ENCODE measurements around the gene LTBP2. TPM values are rescaled to one million over a fixed set of nuclear protein-coding genes. Genes with fewer than 3 reads are reported as not detected.
A peak's percentile ranks its signal among the peaks of the same experiment; 100 is the strongest.

LTBP2 gene
- total RNA-seq, 1 donor from 2014 or later: 12.0 TPM

- Histone ChIP-seq H3K9me3 (ENCODE audit: control insufficient read depth in 3 of 3, low read length in 3 of 3) (no peaks in the 10 kb centered on the region), H3K36me3 (ENCODE audit: control insufficient read depth in 3 of 3, insufficient read depth in 3 of 3, low read length in 3 of 3) (peaks cover 14 to 31% (median 25%) of the 10 kb centered on the region in 3 donors), H3K4me1 (ENCODE audit: control insufficient read depth in 3 of 3, insufficient read depth in 3 of 3, low read length in 3 of 3) (peaks cover 0 to 9% (median 0%) of the 10 kb centered on the region in 3 donors), H3K4me3 (ENCODE audit: low read length in 3 of 3) (no peak overlapping the region), H3K27me3 (ENCODE audit: control insufficient read depth in 3 of 3, insufficient read depth in 3 of 3, low read length in 3 of 3) (no peaks in the 10 kb centered on the region), H3K27ac (ENCODE audit: low read depth, low read length) (no peak overlapping the region), H3K9ac (ENCODE audit: low read depth in 1 of 3, low read length in 3 of 3) (peak overlapping the region in 1 of 3 donors; percentile 2)
These were observed 125.9 kb downstream of the LTBP2 start for GRCh38 chr14:74486164-74486563.

GRCh38 chr14:74483321-74483720 is 128.7 kb downstream of the LTBP2 start:
- Histone ChIP-seq H3K9ac (ENCODE audit: low read depth in 1 of 3, low read length in 3 of 3) (no peak overlapping the region), H3K4me3 (ENCODE audit: low read length in 3 of 3) (no peak overlapping the region), H3K27me3 (ENCODE audit: control insufficient read depth in 3 of 3, insufficient read depth in 3 of 3, low read length in 3 of 3) (no peaks in the 10 kb centered on the region), H3K27ac (ENCODE audit: low read depth, low read length) (no peak overlapping the region), H3K9me3 (ENCODE audit: control insufficient read depth in 3 of 3, low read length in 3 of 3) (no peaks in the 10 kb centered on the region), H3K4me1 (ENCODE audit: control insufficient read depth in 3 of 3, insufficient read depth in 3 of 3, low read length in 3 of 3) (peaks cover 0 to 4% (median 0%) of the 10 kb centered on the region in 3 donors), H3K36me3 (ENCODE audit: control insufficient read depth in 3 of 3, insufficient read depth in 3 of 3, low read length in 3 of 3) (peaks cover 20 to 53% (median 48%) of the 10 kb centered on the region in 3 donors)

- no peak overlapping the region for H3K4me3 ChIP-seq (ENCODE audit: low read length in 3 of 3)
- peaks cover 0 to 4% (median 0%) of the 10 kb centered on the region in 3 donors for H3K4me1 ChIP-seq (ENCODE audit: control insufficient read depth in 3 of 3, insufficient read depth in 3 of 3, low read length in 3 of 3)
- H3K9me3 ChIP-seq (ENCODE audit: control insufficient read depth in 3 of 3, low read length in 3 of 3): no peaks in the 10 kb centered on the region
- no peak overlapping the region for H3K9ac ChIP-seq (ENCODE audit: low read depth in 1 of 3, low read length in 3 of 3)
- H3K27me3 ChIP-seq (ENCODE audit: control insufficient read depth in 3 of 3, insufficient read depth in 3 of 3, low read length in 3 of 3): no peaks in the 10 kb centered on the region
- peaks cover 20 to 53% (median 48%) of the 10 kb centered on the region in 3 donors for H3K36me3 ChIP-seq (ENCODE audit: control insufficient read depth in 3 of 3, insufficient read depth in 3 of 3, low read length in 3 of 3)
- no peak overlapping the region for H3K27ac ChIP-seq (ENCODE audit: low read depth, low read length)
These were observed 129.5 kb downstream of the LTBP2 start for GRCh38 chr14:74482571-74482970.

GRCh38 chr14:74480046-74480445 is 132.0 kb downstream of the LTBP2 start:
- Histone ChIP-seq H3K27ac (ENCODE audit: low read depth, low read length) (no peak overlapping the region), H3K9me3 (ENCODE audit: control insufficient read depth in 3 of 3, low read length in 3 of 3) (no peaks in the 10 kb centered on the region), H3K27me3 (ENCODE audit: control insufficient read depth in 3 of 3, insufficient read depth in 3 of 3, low read length in 3 of 3) (no peaks in the 10 kb centered on the region), H3K9ac (ENCODE audit: low read depth in 1 of 3, low read length in 3 of 3) (no peak overlapping the region), H3K36me3 (ENCODE audit: control insufficient read depth in 3 of 3, insufficient read depth in 3 of 3, low read length in 3 of 3) (peaks cover 17 to 45% (median 43%) of the 10 kb centered on the region in 3 donors), H3K4me3 (ENCODE audit: low read length in 3 of 3) (no peak overlapping the region), H3K4me1 (ENCODE audit: control insufficient read depth in 3 of 3, insufficient read depth in 3 of 3, low read length in 3 of 3) (peaks cover 13 to 17% (median 16%) of the 10 kb centered on the region in 3 donors)

- Histone ChIP-seq H3K4me1 (ENCODE audit: control insufficient read depth in 3 of 3, insufficient read depth in 3 of 3, low read length in 3 of 3) (peaks cover 21 to 25% (median 21%) of the 10 kb centered on the region in 3 donors), H3K9me3 (ENCODE audit: control insufficient read depth in 3 of 3, low read length in 3 of 3) (no peaks in the 10 kb centered on the region), H3K36me3 (ENCODE audit: control insufficient read depth in 3 of 3, insufficient read depth in 3 of 3, low read length in 3 of 3) (peaks cover 15 to 41% (median 41%) of the 10 kb centered on the region in 3 donors), H3K4me3 (ENCODE audit: low read length in 3 of 3) (no peak overlapping the region), H3K9ac (ENCODE audit: low read depth in 1 of 3, low read length in 3 of 3) (no peak overlapping the region), H3K27me3 (ENCODE audit: control insufficient read depth in 3 of 3, insufficient read depth in 3 of 3, low read length in 3 of 3) (no peaks in the 10 kb centered on the region), H3K27ac (ENCODE audit: low read depth, low read length) (no peak overlapping the region)
These were observed 132.9 kb downstream of the LTBP2 start for GRCh38 chr14:74478996-74479635.

- Histone ChIP-seq H3K27me3 (ENCODE audit: control insufficient read depth in 3 of 3, insufficient read depth in 3 of 3, low read length in 3 of 3) (no peaks in the 10 kb centered on the region), H3K4me1 (ENCODE audit: control insufficient read depth in 3 of 3, insufficient read depth in 3 of 3, low read length in 3 of 3) (peaks cover 24 to 28% (median 26%) of the 10 kb centered on the region in 3 donors), H3K4me3 (ENCODE audit: low read length in 3 of 3) (no peak overlapping the region), H3K9me3 (ENCODE audit: control insufficient read depth in 3 of 3, low read length in 3 of 3) (no peaks in the 10 kb centered on the region), H3K9ac (ENCODE audit: low read depth in 1 of 3, low read length in 3 of 3) (peak overlapping the region in 2 of 3 donors; percentile 5 to 47), H3K36me3 (ENCODE audit: control insufficient read depth in 3 of 3, insufficient read depth in 3 of 3, low read length in 3 of 3) (peaks cover 8 to 26% (median 25%) of the 10 kb centered on the region in 3 donors), H3K27ac (ENCODE audit: low read depth, low read length) (no peak overlapping the region)
These were observed 135.4 kb downstream of the LTBP2 start for GRCh38 chr14:74476607-74477006.

GRCh38 chr14:74476107-74476506 is 135.9 kb downstream of the LTBP2 start:
- H3K9ac ChIP-seq (ENCODE audit: low read depth in 1 of 3, low read length in 3 of 3): peak overlapping the region in 2 of 3 donors; percentile 5 to 47
- no peaks in the 10 kb centered on the region for H3K9me3 ChIP-seq (ENCODE audit: control insufficient read depth in 3 of 3, low read length in 3 of 3)
- H3K27ac ChIP-seq (ENCODE audit: low read depth, low read length): no peak overlapping the region
- H3K27me3 ChIP-seq (ENCODE audit: control insufficient read depth in 3 of 3, insufficient read depth in 3 of 3, low read length in 3 of 3): no peaks in the 10 kb centered on the region
- no peak overlapping the region for H3K4me3 ChIP-seq (ENCODE audit: low read length in 3 of 3)
- peaks cover 7 to 22% (median 21%) of the 10 kb centered on the region in 3 donors for H3K36me3 ChIP-seq (ENCODE audit: control insufficient read depth in 3 of 3, insufficient read depth in 3 of 3, low read length in 3 of 3)
- peaks cover 24 to 28% (median 26%) of the 10 kb centered on the region in 3 donors for H3K4me1 ChIP-seq (ENCODE audit: control insufficient read depth in 3 of 3, insufficient read depth in 3 of 3, low read length in 3 of 3)

- H3K4me3 ChIP-seq (ENCODE audit: low read length in 3 of 3): no peak overlapping the region
- H3K9ac ChIP-seq (ENCODE audit: low read depth in 1 of 3, low read length in 3 of 3): no peak overlapping the region
- no peak overlapping the region for H3K27ac ChIP-seq (ENCODE audit: low read depth, low read length)
- no peaks in the 10 kb centered on the region for H3K9me3 ChIP-seq (ENCODE audit: control insufficient read depth in 3 of 3, low read length in 3 of 3)
- H3K4me1 ChIP-seq (ENCODE audit: control insufficient read depth in 3 of 3, insufficient read depth in 3 of 3, low read length in 3 of 3): peaks cover 24 to 28% (median 26%) of the 10 kb centered on the region in 3 donors
- H3K27me3 ChIP-seq (ENCODE audit: control insufficient read depth in 3 of 3, insufficient read depth in 3 of 3, low read length in 3 of 3): no peaks in the 10 kb centered on the region
- H3K36me3 ChIP-seq (ENCODE audit: control insufficient read depth in 3 of 3, insufficient read depth in 3 of 3, low read length in 3 of 3): peaks cover 7 to 20% (median 18%) of the 10 kb centered on the region in 3 donors
These were observed 136.4 kb downstream of the LTBP2 start for GRCh38 chr14:74475678-74476077.

GRCh38 chr14:74474376-74474775 is 137.7 kb downstream of the LTBP2 start:
- H3K36me3 ChIP-seq (ENCODE audit: control insufficient read depth in 3 of 3, insufficient read depth in 3 of 3, low read length in 3 of 3): peaks cover 0 to 10% (median 9%) of the 10 kb centered on the region in 3 donors
- no peak overlapping the region for H3K27ac ChIP-seq (ENCODE audit: low read depth, low read length)
- no peak overlapping the region for H3K9ac ChIP-seq (ENCODE audit: low read depth in 1 of 3, low read length in 3 of 3)
- H3K4me3 ChIP-seq (ENCODE audit: low read length in 3 of 3): no peak overlapping the region
- H3K9me3 ChIP-seq (ENCODE audit: control insufficient read depth in 3 of 3, low read length in 3 of 3): no peaks in the 10 kb centered on the region
- H3K4me1 ChIP-seq (ENCODE audit: control insufficient read depth in 3 of 3, insufficient read depth in 3 of 3, low read length in 3 of 3): peaks cover 26 to 33% (median 32%) of the 10 kb centered on the region in 3 donors
- no peaks in the 10 kb centered on the region for H3K27me3 ChIP-seq (ENCODE audit: control insufficient read depth in 3 of 3, insufficient read depth in 3 of 3, low read length in 3 of 3)

GRCh38 chr14:74472601-74473000 is 139.4 kb downstream of the LTBP2 start:
- Histone ChIP-seq H3K9ac (ENCODE audit: low read depth in 1 of 3, low read length in 3 of 3) (no peak overlapping the region), H3K36me3 (ENCODE audit: control insufficient read depth in 3 of 3, insufficient read depth in 3 of 3, low read length in 3 of 3) (no peaks in the 10 kb centered on the region), H3K4me1 (ENCODE audit: control insufficient read depth in 3 of 3, insufficient read depth in 3 of 3, low read length in 3 of 3) (peaks cover 29 to 41% (median 39%) of the 10 kb centered on the region in 3 donors), H3K4me3 (ENCODE audit: low read length in 3 of 3) (no peak overlapping the region), H3K9me3 (ENCODE audit: control insufficient read depth in 3 of 3, low read length in 3 of 3) (no peaks in the 10 kb centered on the region), H3K27me3 (ENCODE audit: control insufficient read depth in 3 of 3, insufficient read depth in 3 of 3, low read length in 3 of 3) (no peaks in the 10 kb centered on the region), H3K27ac (ENCODE audit: low read depth, low read length) (no peak overlapping the region)
